ENCODE data around the gene SCYGR4.

DNA sequence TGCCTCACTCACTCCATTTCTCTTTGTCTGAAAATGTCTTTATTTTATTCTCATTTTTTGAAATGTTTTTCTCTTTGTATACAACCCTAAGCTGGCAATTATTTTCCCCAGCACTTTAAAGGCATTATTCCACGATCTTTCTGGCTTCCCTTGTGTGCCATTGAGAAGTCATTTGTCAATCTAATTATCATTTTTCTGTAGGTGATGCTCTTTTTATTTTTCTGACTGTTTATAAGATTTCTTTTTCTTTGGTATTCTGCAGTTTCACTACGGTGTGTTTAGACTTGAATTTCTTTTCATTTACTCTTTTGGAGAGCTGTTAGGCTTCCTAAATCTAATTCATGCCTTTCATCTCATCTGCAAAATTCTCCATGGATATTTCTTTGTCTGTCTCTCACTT, 8.1 kb downstream of the SCYGR4 start:
- TF ChIP-seq, protein P1, sequence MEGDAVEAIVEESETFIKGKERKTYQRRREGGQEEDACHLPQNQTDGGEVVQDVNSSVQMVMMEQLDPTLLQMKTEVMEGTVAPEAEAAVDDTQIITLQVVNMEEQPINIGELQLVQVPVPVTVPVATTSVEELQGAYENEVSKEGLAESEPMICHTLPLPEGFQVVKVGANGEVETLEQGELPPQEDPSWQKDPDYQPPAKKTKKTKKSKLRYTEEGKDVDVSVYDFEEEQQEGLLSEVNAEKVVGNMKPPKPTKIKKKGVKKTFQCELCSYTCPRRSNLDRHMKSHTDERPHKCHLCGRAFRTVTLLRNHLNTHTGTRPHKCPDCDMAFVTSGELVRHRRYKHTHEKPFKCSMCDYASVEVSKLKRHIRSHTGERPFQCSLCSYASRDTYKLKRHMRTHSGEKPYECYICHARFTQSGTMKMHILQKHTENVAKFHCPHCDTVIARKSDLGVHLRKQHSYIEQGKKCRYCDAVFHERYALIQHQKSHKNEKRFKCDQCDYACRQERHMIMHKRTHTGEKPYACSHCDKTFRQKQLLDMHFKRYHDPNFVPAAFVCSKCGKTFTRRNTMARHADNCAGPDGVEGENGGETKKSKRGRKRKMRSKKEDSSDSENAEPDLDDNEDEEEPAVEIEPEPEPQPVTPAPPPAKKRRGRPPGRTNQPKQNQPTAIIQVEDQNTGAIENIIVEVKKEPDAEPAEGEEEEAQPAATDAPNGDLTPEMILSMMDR (IDR thresholded peaks at IDR 0.05 in 4 of 5, conservative IDR thresholded peaks at IDR 0.05 in 1 of 5): no peak
- no peak for TF ChIP-seq POLR2A (IDR thresholded peaks at IDR 0.05)
